IPS-15b (cell line): ENCODE measurements around the gene OLA1.

ENCODE experiments used
- H3K27me3 ChIP-seq: one replicate; pipeline ENCODE4 v1.6.1; 2013; ENCODE audit warnings: low read length; ENCODE audit not compliant: control insufficient read depth, insufficient read depth
- H3K36me3 ChIP-seq: one replicate; pipeline ENCODE4 v1.6.1; 2013; ENCODE audit warnings: low read length; ENCODE audit not compliant: control insufficient read depth, insufficient read depth
- H3K4me1 ChIP-seq: one replicate; pipeline ENCODE4 v1.6.1; 2013; ENCODE audit warnings: mild to moderate bottlenecking, low read length; ENCODE audit not compliant: control insufficient read depth, insufficient read depth
- H3K4me3 ChIP-seq: one replicate; pipeline ENCODE4 v1.5.1; 2013; ENCODE audit warnings: low read depth, low read length
- H3K9ac ChIP-seq: one replicate; pipeline ENCODE4 v1.6.1; 2013; ENCODE audit warnings: low read depth, mild to moderate bottlenecking, low read length
- H3K9me3 ChIP-seq: one replicate; pipeline ENCODE4 v1.6.1; 2013; ENCODE audit warnings: mild to moderate bottlenecking, low read length; ENCODE audit not compliant: control insufficient read depth, insufficient read depth

OLA1 gene

GRCh38 chr2:174174741-174175140 lies 73.6 kb downstream of the OLA1 start:
- H3K9ac ChIP-seq: no peak overlapping the region
- H3K4me3 ChIP-seq: no peak overlapping the region
- no peaks in the 10 kb centered on the region for H3K36me3 ChIP-seq
- no peaks in the 10 kb centered on the region for H3K9me3 ChIP-seq
- H3K4me1 ChIP-seq: no peaks in the 10 kb centered on the region
- no peaks in the 10 kb centered on the region for H3K27me3 ChIP-seq

GRCh38 chr2:174172802-174173355 lies 75.5 kb downstream of the OLA1 start:
- Histone ChIP-seq H3K9me3 (no peaks in the 10 kb centered on the region), H3K9ac (no peak overlapping the region), H3K27me3 (no peaks in the 10 kb centered on the region), H3K4me1 (no peaks in the 10 kb centered on the region), H3K36me3 (no peaks in the 10 kb centered on the region), H3K4me3 (no peak overlapping the region)

GRCh38 chr2:174171686-174172445 lies 76.5 kb downstream of the OLA1 start:
- no peak overlapping the region for H3K4me3 ChIP-seq
- no peaks in the 10 kb centered on the region for H3K9me3 ChIP-seq
- H3K27me3 ChIP-seq: no peaks in the 10 kb centered on the region
- no peaks in the 10 kb centered on the region for H3K36me3 ChIP-seq
- no peak overlapping the region for H3K9ac ChIP-seq
- H3K4me1 ChIP-seq: no peaks in the 10 kb centered on the region

GRCh38 chr2:174169372-174169771 lies 79.0 kb downstream of the OLA1 start:
- Histone ChIP-seq H3K9ac (no peak overlapping the region), H3K9me3 (no peaks in the 10 kb centered on the region), H3K4me1 (no peaks in the 10 kb centered on the region), H3K36me3 (no peaks in the 10 kb centered on the region), H3K4me3 (no peak overlapping the region), H3K27me3 (no peaks in the 10 kb centered on the region)

- Histone ChIP-seq H3K36me3 (no peaks in the 10 kb centered on the region), H3K27me3 (no peaks in the 10 kb centered on the region), H3K4me1 (no peaks in the 10 kb centered on the region), H3K9ac (no peak overlapping the region), H3K9me3 (no peaks in the 10 kb centered on the region), H3K4me3 (no peak overlapping the region)
These were observed 82.1 kb downstream of the OLA1 start for GRCh38 chr2:174166261-174166660.

- no peaks in the 10 kb centered on the region for H3K4me1 ChIP-seq
- no peaks in the 10 kb centered on the region for H3K9me3 ChIP-seq
- no peak overlapping the region for H3K4me3 ChIP-seq
- H3K27me3 ChIP-seq: no peaks in the 10 kb centered on the region
- no peak overlapping the region for H3K9ac ChIP-seq
- no peaks in the 10 kb centered on the region for H3K36me3 ChIP-seq
These were observed 86.8 kb downstream of the OLA1 start for GRCh38 chr2:174161490-174161889.

- Histone ChIP-seq H3K9me3 (no peaks in the 10 kb centered on the region), H3K9ac (no peak overlapping the region), H3K36me3 (no peaks in the 10 kb centered on the region), H3K27me3 (no peaks in the 10 kb centered on the region), H3K4me1 (no peaks in the 10 kb centered on the region), H3K4me3 (no peak overlapping the region)
These were observed 90.3 kb downstream of the OLA1 start for GRCh38 chr2:174158003-174158402.

- H3K4me3 ChIP-seq: no peak overlapping the region
These were observed 91.3 kb downstream of the OLA1 start for GRCh38 chr2:174157053-174157452.

GRCh38 chr2:174153757-174154680 lies 94.3 kb downstream of the OLA1 start:
- Histone ChIP-seq H3K9ac (peak overlapping the region; percentile 30), H3K9me3 (no peaks in the 10 kb centered on the region), H3K4me1 (no peaks in the 10 kb centered on the region), H3K27me3 (no peaks in the 10 kb centered on the region), H3K4me3 (no peak overlapping the region), H3K36me3 (no peaks in the 10 kb centered on the region)

More at GRCh38 chr2:174157053-174157452, 91.3 kb downstream of the OLA1 start:
- Histone ChIP-seq H3K36me3 (no peaks in the 10 kb centered on the region), H3K9me3 (no peaks in the 10 kb centered on the region), H3K27me3 (no peaks in the 10 kb centered on the region), H3K9ac (no peak overlapping the region), H3K4me1 (no peaks in the 10 kb centered on the region)

GRCh38 chr2:174149530-174149929 lies 98.8 kb downstream of the OLA1 start:
- no peaks in the 10 kb centered on the region for H3K9me3 ChIP-seq
- no peak overlapping the region for H3K9ac ChIP-seq
- H3K36me3 ChIP-seq: no peaks in the 10 kb centered on the region
- H3K4me3 ChIP-seq: no peak overlapping the region
- no peaks in the 10 kb centered on the region for H3K4me1 ChIP-seq
- H3K27me3 ChIP-seq: no peaks in the 10 kb centered on the region

GRCh38 chr2:174148833-174149232 lies 99.5 kb downstream of the OLA1 start:
- no peaks in the 10 kb centered on the region for H3K4me1 ChIP-seq
- H3K36me3 ChIP-seq: no peaks in the 10 kb centered on the region
- no peak overlapping the region for H3K4me3 ChIP-seq
- H3K9me3 ChIP-seq: no peaks in the 10 kb centered on the region
- no peaks in the 10 kb centered on the region for H3K27me3 ChIP-seq
- H3K9ac ChIP-seq: no peak overlapping the region
